ENCODE data around the gene PKP1.
A peak's percentile ranks its signal among the peaks of the same experiment; 100 is the strongest.

The PKP1 gene

DNA sequence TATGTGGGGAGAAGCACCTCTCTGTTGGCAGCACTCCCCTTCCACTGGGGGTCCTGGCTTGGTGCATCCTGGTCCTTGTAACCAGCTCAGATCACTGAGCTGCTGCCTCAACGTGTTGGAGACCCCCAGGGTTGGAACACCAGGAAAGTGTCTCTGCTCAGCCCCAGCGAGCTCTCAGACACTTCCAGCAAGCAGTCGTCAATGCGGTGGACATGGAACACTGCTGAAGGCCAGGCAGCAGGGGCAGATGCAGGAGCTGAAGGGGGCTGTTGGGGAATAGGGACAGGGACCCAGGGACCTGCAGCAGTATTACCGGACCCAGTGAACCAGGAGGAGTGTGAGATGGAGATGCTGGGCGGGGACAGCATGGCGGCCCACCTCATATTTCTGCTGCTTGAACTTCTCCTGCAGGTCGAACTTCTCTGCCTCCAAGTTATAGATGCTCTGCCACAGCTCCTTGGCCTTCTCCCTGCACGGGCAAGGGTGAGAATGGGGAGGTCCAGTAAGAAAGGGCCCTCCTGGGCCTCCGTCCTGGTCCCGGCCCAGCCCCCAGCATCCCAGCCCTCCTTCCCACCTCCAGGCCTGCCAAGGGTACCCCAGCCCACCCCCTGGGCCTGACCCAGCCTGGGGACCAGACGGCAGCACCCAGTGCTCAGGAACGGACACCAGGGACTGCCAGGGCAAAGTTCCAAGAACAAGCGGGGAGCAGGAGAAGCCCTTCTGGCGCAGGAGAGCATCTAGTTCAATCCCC lies 77.8 kb downstream of the PKP1 start:
- Histone ChIP-seq H3K4me1 (ENCODE audit: insufficient read depth, low read length, severe bottlenecking) (no peaks in the 10 kb centered on the region), H3K79me2 (ENCODE audit: insufficient read depth, low read length) (no peaks in the 10 kb centered on the region), H2AFZ (ENCODE audit: low read length) (no peak overlapping the region), H3K9me3 (ENCODE audit: low read length) (no peaks in the 10 kb centered on the region), H4K20me1 (ENCODE audit: insufficient read depth, low read length) (no peaks in the 10 kb centered on the region), H3K9ac (ENCODE audit: low read length) (no peak overlapping the region), H3K4me2 (ENCODE audit: low read length) (no peak overlapping the region), H3K27ac (ENCODE audit: low read depth, low read length, poor library complexity, severe bottlenecking) (no peak overlapping the region), H3F3A (ENCODE audit: insufficient read depth, low read length) (no peaks in the 10 kb centered on the region), H3K4me3 (ENCODE audit: low read depth, low read length, poor library complexity, severe bottlenecking) (no peak overlapping the region), H3K27me3 (ENCODE audit: insufficient read depth, low read length) (no peaks in the 10 kb centered on the region), H3K9me2 (ENCODE audit: low read depth, low read length) (no peaks in the 10 kb centered on the region), H3K36me3 (ENCODE audit: insufficient read depth, low read length) (no peaks in the 10 kb centered on the region)
- no peak for TF ChIP-seq EZH2 (IDR thresholded peaks at IDR 0.05; ENCODE audit: borderline replicate concordance, low read length)
- TF ChIP-seq CTCF (IDR thresholded peaks at IDR 0.05; ENCODE audit: low read length): no peak

DNA sequence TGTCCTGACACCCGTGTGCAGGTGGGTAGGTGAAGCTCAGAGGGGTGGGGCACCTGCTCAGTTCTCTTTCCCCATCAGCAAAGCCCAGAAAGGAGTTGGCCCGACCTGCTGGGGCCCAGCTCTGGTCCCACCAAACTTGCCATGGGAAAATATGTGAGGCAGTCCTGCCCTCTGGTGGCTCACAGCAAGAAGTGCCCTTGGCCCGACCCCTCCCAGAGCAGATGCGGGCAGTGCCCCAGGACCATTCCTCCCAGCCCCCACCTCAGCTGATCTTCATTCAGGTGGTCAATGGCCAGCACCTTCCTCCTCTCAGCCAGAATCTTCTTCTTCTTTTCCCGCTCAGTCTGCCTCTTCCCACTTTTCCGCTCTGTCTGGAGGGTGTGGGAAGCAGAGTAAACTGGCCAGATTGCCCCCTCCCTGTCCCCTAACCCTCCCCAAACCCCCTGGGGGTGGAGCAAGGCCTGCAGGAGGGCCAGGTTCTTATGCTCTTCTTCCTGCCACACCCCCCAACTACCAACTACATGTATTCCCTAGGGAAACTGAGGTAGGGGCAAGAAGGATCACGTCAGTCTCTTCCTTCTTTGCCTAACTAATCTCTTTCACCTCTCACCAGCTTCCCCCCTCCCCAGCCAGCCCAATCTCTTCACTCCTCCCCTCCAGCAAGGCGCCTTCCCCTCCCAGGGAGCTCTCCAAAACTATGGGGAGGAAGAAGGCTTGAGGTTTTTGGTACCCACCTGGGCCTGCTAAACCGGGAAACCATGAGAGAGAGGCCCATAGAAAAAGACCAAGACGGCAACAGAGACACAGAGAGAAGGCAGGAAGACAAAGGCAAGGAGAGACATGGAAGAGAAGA lies 78.6 kb downstream of the PKP1 start:
- Histone ChIP-seq H3K79me2 (ENCODE audit: insufficient read depth, low read length) (no peaks in the 10 kb centered on the region), H3K9me2 (ENCODE audit: low read depth, low read length) (no peaks in the 10 kb centered on the region), H3K4me2 (ENCODE audit: low read length) (no peak overlapping the region), H3K9ac (ENCODE audit: low read length) (no peak overlapping the region), H3K9me3 (ENCODE audit: low read length) (no peaks in the 10 kb centered on the region), H3K27ac (ENCODE audit: low read depth, low read length, poor library complexity, severe bottlenecking) (no peak overlapping the region), H3K4me3 (ENCODE audit: low read depth, low read length, poor library complexity, severe bottlenecking) (no peak overlapping the region), H3K36me3 (ENCODE audit: insufficient read depth, low read length) (no peaks in the 10 kb centered on the region), H3K4me1 (ENCODE audit: insufficient read depth, low read length, severe bottlenecking) (no peaks in the 10 kb centered on the region), H3K27me3 (ENCODE audit: insufficient read depth, low read length) (no peaks in the 10 kb centered on the region), H4K20me1 (ENCODE audit: insufficient read depth, low read length) (no peaks in the 10 kb centered on the region), H2AFZ (ENCODE audit: low read length) (no peak overlapping the region), H3F3A (ENCODE audit: insufficient read depth, low read length) (no peaks in the 10 kb centered on the region)
- peak; percentile 75 for TF ChIP-seq CTCF (IDR thresholded peaks at IDR 0.05; ENCODE audit: low read length)
- TF ChIP-seq EZH2 (IDR thresholded peaks at IDR 0.05; ENCODE audit: borderline replicate concordance, low read length): no peak

GRCh38 chr1:201362906-201363305 lies 79.6 kb downstream of the PKP1 start:
- no peak overlapping the region for H3K27ac ChIP-seq (ENCODE audit: low read depth, low read length, poor library complexity, severe bottlenecking)
- no peak overlapping the region for H2AFZ ChIP-seq (ENCODE audit: low read length)
- no peaks in the 10 kb centered on the region for H3K36me3 ChIP-seq (ENCODE audit: insufficient read depth, low read length)
- no peaks in the 10 kb centered on the region for H3F3A ChIP-seq (ENCODE audit: insufficient read depth, low read length)
- H3K9me3 ChIP-seq (ENCODE audit: low read length): no peaks in the 10 kb centered on the region
- H3K4me1 ChIP-seq (ENCODE audit: insufficient read depth, low read length, severe bottlenecking): no peaks in the 10 kb centered on the region
- no peak overlapping the region for H3K4me3 ChIP-seq (ENCODE audit: low read depth, low read length, poor library complexity, severe bottlenecking)
- H3K4me2 ChIP-seq (ENCODE audit: low read length): no peak overlapping the region
- H4K20me1 ChIP-seq (ENCODE audit: insufficient read depth, low read length): no peaks in the 10 kb centered on the region
- no peaks in the 10 kb centered on the region for H3K27me3 ChIP-seq (ENCODE audit: insufficient read depth, low read length)
- no peak overlapping the region for H3K9ac ChIP-seq (ENCODE audit: low read length)
- H3K9me2 ChIP-seq (ENCODE audit: low read depth, low read length): no peaks in the 10 kb centered on the region
- no peaks in the 10 kb centered on the region for H3K79me2 ChIP-seq (ENCODE audit: insufficient read depth, low read length)
- TF ChIP-seq CTCF (IDR thresholded peaks at IDR 0.05; ENCODE audit: low read length): no peak
- TF ChIP-seq EZH2 (IDR thresholded peaks at IDR 0.05; ENCODE audit: borderline replicate concordance, low read length): no peak
